ENCODE measurements around the gene GARS1.
"Not testable (repeated sequence)": the region's sequence is repeated elsewhere in the genome, so short reads cannot be mapped to it uniquely, and the experiment has no call there.

The GARS1 gene

DNA sequence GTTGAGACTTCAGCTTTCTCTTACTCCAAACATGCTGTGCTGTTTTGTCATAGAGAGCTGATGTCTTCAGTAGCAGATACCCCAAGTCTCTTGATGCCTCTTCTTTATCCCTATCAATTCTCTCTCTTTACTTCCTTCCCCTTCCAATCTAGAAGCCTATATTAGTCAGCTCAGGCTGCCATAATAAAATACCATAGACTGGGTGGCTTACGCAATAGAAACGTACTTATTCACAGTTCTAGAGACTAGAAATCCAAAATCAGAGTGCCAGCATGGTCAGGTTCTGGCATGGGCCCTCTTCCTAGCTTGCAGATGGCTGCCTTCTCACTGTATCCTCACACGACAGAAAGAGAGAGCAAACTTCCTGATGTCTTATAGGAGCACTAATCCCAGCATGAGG, 9.0 kb upstream of the GARS1 start:
- no peak overlapping the region for H2AFZ ChIP-seq (ENCODE audit: low read depth, low read length)
- no peaks in the 10 kb centered on the region for H3K27me3 ChIP-seq (ENCODE audit: insufficient read depth, low read length)
- peaks cover 8% of the 10 kb centered on the region for H3K9me3 ChIP-seq (ENCODE audit: low read length)
- no peaks in the 10 kb centered on the region for H3K4me1 ChIP-seq (ENCODE audit: insufficient read depth, low read length)
- no peak overlapping the region for H3K4me3 ChIP-seq (ENCODE audit: low read length)
- peaks cover 30% of the 10 kb centered on the region for H3K36me3 ChIP-seq (ENCODE audit: insufficient read depth, low read length)

DNA sequence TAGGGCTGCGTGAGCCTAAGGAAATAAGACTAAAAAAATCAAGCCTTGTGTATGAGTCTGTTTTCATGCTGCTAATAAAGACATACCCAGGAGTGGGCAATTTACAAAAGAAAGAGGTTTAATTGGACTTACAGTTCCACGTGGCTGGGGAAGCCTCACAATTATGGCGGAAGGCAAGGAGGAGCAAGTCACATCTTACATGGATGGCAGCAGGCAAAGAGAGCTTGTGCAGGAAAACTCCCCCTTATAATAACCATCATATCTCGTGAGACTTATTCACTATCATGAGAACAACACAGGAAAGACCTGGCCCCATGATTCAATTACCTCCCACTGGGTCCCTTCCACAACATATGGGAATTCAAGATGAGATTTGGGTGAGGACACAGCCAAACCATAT, 7.1 kb upstream of the GARS1 start:
- not testable (repeated sequence) for H3K4me1 ChIP-seq (ENCODE audit: insufficient read depth, low read length); H3K9me3 ChIP-seq (ENCODE audit: low read length); H2AFZ ChIP-seq (ENCODE audit: low read depth, low read length); H3K4me3 ChIP-seq (ENCODE audit: low read length); H3K27me3 ChIP-seq (ENCODE audit: insufficient read depth, low read length)
- peaks cover 22% of the 10 kb centered on the region for H3K36me3 ChIP-seq (ENCODE audit: insufficient read depth, low read length)

DNA sequence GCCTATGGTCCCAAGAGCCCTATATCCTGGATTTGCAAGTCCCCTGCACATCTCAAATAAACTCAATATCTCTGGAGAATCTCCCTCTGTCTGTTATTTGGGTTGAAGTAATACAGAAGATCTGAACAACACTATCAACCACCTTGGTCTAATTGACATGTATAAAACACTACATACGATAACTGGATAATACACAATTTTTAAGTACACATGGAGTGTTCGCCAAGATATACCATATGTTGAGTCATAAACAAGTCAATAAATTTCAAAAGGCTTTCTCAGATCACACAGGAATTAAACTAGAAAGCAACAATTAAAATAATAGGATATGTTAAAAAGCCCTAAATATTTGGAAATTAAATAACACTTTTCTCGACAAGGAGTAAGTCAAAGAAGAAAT, 5.6 kb upstream of the GARS1 start:
- H3K9me3 ChIP-seq (ENCODE audit: low read length): peaks cover 5% of the 10 kb centered on the region
- no peak overlapping the region for H2AFZ ChIP-seq (ENCODE audit: low read depth, low read length)
- no peak overlapping the region for H3K4me3 ChIP-seq (ENCODE audit: low read length)
- H3K4me1 ChIP-seq (ENCODE audit: insufficient read depth, low read length): peaks cover 3% of the 10 kb centered on the region
- H3K36me3 ChIP-seq (ENCODE audit: insufficient read depth, low read length): peaks cover 16% of the 10 kb centered on the region
- H3K27me3 ChIP-seq (ENCODE audit: insufficient read depth, low read length): no peaks in the 10 kb centered on the region

DNA sequence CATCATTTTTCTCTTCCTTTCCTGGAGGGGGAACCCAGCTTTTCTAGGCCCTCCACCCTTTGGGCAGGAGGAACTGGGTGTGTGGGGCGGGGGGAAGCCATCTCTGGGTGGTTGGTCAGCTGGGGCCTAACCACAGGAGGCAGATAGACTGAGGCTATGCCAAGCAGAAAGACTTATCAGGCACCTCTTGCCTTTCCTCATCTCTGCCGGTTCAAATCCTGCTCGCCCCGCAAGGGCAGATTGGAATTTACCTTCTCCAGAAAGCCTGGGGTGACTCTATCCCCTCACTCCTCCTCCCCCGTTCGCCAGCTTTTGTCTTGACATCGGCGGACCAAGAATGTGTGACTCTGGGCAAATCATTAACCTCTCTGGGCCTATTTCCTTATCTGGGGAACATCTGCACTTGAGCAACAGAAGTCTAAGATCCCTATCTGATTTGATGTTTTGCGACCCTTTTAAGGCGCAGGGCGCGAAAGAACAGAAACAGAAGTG, 584 bp upstream of the GARS1 start:
- peaks cover 7% of the 10 kb centered on the region for H3K36me3 ChIP-seq (ENCODE audit: insufficient read depth, low read length)
- no peaks in the 10 kb centered on the region for H3K27me3 ChIP-seq (ENCODE audit: insufficient read depth, low read length)
- H3K4me3 ChIP-seq (ENCODE audit: low read length): peak overlapping the region; percentile 90
- peaks cover 21% of the 10 kb centered on the region for H3K4me1 ChIP-seq (ENCODE audit: insufficient read depth, low read length)
- no peaks in the 10 kb centered on the region for H3K9me3 ChIP-seq (ENCODE audit: low read length)
- H2AFZ ChIP-seq (ENCODE audit: low read depth, low read length): peak overlapping the region; percentile 93

DNA sequence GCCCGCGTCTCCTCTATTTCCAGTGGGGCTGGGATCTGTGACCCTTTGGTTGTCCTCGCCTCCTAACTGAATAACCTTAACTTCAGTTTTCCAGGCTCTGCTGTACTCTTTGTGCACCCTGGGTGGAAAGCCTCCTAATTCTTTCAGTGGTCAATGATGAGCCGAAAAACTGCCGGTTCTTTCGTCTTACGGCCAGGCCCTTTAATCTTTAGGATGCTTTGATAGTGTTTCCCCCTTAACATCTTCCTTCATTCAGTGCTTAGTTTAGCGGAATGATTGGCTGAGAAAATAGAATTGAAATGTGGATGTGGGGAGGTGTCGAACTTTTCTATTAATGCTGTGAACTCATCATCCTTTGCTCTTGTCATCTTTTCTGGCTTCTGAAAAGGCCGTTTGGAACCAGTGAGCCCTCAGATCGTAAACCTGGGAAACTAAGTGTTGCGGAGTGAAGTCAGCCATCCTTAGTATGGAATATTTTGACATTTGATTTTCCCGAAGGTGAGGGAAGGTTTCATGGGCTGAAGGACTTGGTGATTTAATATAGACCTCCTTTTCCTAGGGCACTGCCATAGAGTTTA, 847 bp downstream of the GARS1 start:
- Histone ChIP-seq H3K27me3 (ENCODE audit: insufficient read depth, low read length) (no peaks in the 10 kb centered on the region), H3K36me3 (ENCODE audit: insufficient read depth, low read length) (peaks cover 20% of the 10 kb centered on the region), H3K9me3 (ENCODE audit: low read length) (no peaks in the 10 kb centered on the region), H3K4me1 (ENCODE audit: insufficient read depth, low read length) (peaks cover 21% of the 10 kb centered on the region), H2AFZ (ENCODE audit: low read depth, low read length) (peak overlapping the region; percentile 93), H3K4me3 (ENCODE audit: low read length) (peak overlapping the region; percentile 90)

DNA sequence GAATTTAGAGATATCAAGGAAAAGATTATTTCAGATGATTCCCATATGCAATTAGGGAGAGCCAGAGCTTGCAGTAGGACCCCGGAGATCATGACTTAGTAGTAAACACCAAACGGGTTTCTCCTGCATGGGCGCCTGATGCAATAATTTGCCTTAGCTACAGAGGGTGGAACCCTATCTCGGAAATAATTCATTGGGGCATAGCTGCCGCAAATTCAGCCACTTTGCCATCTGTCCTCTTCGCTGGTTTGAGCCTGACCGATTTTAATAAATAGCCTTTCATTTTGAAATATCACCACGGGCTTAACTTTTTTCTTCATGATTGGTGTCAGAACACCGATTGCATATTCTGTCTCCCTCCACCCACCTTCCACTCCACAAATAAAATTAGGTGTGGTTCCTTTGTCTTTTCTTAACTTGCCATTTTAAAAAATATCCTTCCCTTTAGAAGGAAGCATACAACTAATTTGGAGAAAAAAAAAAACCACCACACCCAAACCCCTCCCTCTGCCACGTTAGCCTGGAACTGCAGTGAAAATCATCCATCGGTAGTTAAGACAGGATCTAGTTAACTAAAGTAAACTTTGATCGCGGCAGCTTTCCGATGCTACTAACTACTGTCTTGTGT, 1.4 kb downstream of the GARS1 start:
- H3K27me3 ChIP-seq (ENCODE audit: insufficient read depth, low read length): no peaks in the 10 kb centered on the region
- peaks cover 21% of the 10 kb centered on the region for H3K4me1 ChIP-seq (ENCODE audit: insufficient read depth, low read length)
- no peaks in the 10 kb centered on the region for H3K9me3 ChIP-seq (ENCODE audit: low read length)
- H3K36me3 ChIP-seq (ENCODE audit: insufficient read depth, low read length): peaks cover 26% of the 10 kb centered on the region
- peak overlapping the region; percentile 90 for H3K4me3 ChIP-seq (ENCODE audit: low read length)
- H2AFZ ChIP-seq (ENCODE audit: low read depth, low read length): no peak overlapping the region

DNA sequence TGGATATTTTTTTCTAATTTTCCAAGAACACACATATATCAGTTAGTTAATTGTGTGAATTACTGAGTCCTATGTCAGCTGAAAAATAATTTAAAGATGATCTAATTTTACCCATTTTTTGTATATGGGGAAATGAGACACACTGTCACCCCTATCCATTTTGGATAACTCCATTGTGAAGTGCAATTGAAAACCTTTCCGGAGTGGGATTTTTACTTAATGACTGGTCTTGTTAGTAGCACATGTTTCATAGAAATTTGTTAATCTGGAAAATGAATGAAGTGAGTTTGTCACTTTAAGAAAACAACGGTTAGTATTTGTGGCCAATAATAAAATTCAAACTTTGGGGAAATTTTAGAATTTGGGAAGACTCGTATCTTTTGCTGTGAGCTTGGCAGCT, 2.0 kb downstream of the GARS1 start:
- H2AFZ ChIP-seq (ENCODE audit: low read depth, low read length): no peak overlapping the region
- peaks cover 21% of the 10 kb centered on the region for H3K4me1 ChIP-seq (ENCODE audit: insufficient read depth, low read length)
- peak overlapping the region; percentile 90 for H3K4me3 ChIP-seq (ENCODE audit: low read length)
- H3K27me3 ChIP-seq (ENCODE audit: insufficient read depth, low read length): no peaks in the 10 kb centered on the region
- no peaks in the 10 kb centered on the region for H3K9me3 ChIP-seq (ENCODE audit: low read length)
- peaks cover 31% of the 10 kb centered on the region for H3K36me3 ChIP-seq (ENCODE audit: insufficient read depth, low read length)

DNA sequence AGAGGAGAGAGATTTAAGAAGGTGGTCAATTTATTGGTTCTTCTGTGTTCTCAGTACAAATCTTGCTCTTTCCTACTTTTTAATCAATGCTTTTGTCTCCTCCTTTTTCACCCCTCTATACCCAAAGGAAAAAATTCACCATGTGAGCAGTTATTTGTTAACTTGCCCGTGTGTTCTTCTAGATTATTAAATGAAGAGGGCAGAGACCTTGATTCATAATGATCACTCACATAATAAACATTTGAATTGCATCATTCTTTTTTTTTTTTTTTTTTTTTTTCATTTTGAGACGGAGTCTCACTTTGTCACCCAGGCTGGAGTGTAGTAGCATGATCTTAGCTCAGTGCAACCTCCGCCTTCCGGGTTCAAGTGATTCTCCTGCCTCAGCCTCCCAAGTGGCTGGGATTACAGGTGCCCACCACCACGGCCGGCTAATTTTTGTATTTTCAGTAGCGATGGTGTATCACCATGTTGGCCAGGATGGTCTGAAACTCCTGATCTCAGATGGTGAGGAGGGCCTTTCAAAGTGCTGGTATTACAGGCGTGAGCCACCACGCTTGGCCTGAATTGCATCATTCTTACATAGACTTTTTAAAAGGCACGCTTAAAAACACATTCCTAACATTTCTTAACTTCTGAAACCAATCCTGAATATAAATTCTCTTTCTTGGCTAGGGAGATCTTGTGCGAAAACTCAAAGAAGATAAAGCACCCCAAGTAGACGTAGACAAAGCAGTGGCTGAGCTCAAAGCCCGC, 3.6 kb downstream of the GARS1 start:
- H3K9me3 ChIP-seq (ENCODE audit: low read length): no peaks in the 10 kb centered on the region
- H3K27me3 ChIP-seq (ENCODE audit: insufficient read depth, low read length): no peaks in the 10 kb centered on the region
- H3K4me1 ChIP-seq (ENCODE audit: insufficient read depth, low read length): peaks cover 21% of the 10 kb centered on the region
- no peak overlapping the region for H2AFZ ChIP-seq (ENCODE audit: low read depth, low read length)
- H3K36me3 ChIP-seq (ENCODE audit: insufficient read depth, low read length): peaks cover 42% of the 10 kb centered on the region
- no peak overlapping the region for H3K4me3 ChIP-seq (ENCODE audit: low read length)

DNA sequence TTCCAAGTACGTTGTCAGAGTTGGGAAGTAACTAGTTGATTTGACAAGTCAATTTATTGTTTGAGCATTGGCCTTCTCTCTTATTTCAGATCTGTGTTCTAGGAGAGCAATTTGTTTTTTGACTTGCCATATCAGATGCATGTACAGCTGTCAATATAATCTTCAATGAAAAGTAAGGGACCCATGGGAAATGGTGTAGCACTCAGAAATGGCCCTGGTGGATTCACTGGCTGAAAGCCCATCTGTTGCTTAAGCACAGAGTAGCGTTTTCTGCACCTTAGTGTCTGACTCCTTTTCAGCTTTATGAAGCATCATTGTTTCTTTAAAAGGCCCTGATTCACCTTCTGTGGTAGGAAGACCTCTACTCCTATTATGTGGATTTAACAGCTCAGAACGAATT, 10.2 kb downstream of the GARS1 start:
- Histone ChIP-seq H3K4me3 (ENCODE audit: low read length) (no peak overlapping the region), H3K36me3 (ENCODE audit: insufficient read depth, low read length) (peaks cover 83% of the 10 kb centered on the region), H3K27me3 (ENCODE audit: insufficient read depth, low read length) (no peaks in the 10 kb centered on the region), H2AFZ (ENCODE audit: low read depth, low read length) (no peak overlapping the region), H3K4me1 (ENCODE audit: insufficient read depth, low read length) (no peaks in the 10 kb centered on the region), H3K9me3 (ENCODE audit: low read length) (no peaks in the 10 kb centered on the region)

DNA sequence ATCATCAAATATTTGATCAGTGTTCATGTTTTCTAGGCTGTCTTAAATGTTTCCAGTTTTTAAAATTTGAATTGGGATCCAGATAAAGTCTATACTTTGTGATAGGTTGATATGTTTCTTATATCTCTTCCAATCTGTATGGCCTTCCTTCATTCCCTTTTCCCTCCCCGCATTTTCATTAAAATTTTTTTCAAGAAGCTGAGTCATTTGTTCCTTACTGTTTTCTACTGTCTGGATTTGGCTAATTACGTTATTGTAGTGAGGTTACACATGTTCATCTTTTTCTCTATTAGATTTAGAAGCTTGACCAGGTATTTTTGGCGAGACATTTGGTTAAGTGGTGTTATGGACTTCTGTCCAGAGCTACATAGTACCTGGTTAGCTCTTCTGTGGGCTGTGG, 11.2 kb downstream of the GARS1 start:
- H2AFZ ChIP-seq (ENCODE audit: low read depth, low read length): no peak overlapping the region
- H3K4me1 ChIP-seq (ENCODE audit: insufficient read depth, low read length): no peaks in the 10 kb centered on the region
- peaks cover 82% of the 10 kb centered on the region for H3K36me3 ChIP-seq (ENCODE audit: insufficient read depth, low read length)
- H3K9me3 ChIP-seq (ENCODE audit: low read length): no peaks in the 10 kb centered on the region
- H3K4me3 ChIP-seq (ENCODE audit: low read length): no peak overlapping the region
- H3K27me3 ChIP-seq (ENCODE audit: insufficient read depth, low read length): no peaks in the 10 kb centered on the region

DNA sequence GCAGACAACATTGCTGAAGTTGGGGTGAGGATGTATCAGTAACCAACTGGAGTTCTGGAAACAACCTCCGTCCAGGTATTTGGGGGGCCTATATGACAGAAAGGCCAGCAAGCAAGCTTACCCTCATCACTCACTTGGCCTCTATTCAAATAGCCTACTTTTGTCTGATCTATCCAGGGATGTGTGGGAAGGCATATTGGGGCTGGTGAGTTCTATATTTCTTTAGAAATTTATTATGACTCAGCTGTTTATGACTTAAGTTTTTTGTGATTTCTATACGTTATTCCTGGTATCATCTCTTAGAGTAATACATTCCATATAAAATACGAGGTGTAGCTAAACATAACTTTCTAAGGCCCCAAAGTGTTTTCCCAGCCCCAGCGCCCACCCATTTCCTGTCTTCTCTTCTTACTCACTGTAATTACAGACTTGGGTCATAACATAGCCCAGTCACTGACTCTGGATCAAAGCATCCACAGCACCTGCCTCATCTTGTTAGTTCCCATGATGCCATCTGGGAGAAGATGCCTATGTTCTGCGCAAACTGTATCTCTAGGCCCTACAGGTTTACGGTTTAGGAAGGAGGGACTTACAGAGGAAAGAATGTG, 18.1 kb downstream of the GARS1 start:
- Histone ChIP-seq H3K27me3 (ENCODE audit: insufficient read depth, low read length) (no peaks in the 10 kb centered on the region), H3K36me3 (ENCODE audit: insufficient read depth, low read length) (peaks cover 89% of the 10 kb centered on the region), H3K4me3 (ENCODE audit: low read length) (no peak overlapping the region), H2AFZ (ENCODE audit: low read depth, low read length) (no peak overlapping the region), H3K9me3 (ENCODE audit: low read length) (no peaks in the 10 kb centered on the region), H3K4me1 (ENCODE audit: insufficient read depth, low read length) (no peaks in the 10 kb centered on the region)

DNA sequence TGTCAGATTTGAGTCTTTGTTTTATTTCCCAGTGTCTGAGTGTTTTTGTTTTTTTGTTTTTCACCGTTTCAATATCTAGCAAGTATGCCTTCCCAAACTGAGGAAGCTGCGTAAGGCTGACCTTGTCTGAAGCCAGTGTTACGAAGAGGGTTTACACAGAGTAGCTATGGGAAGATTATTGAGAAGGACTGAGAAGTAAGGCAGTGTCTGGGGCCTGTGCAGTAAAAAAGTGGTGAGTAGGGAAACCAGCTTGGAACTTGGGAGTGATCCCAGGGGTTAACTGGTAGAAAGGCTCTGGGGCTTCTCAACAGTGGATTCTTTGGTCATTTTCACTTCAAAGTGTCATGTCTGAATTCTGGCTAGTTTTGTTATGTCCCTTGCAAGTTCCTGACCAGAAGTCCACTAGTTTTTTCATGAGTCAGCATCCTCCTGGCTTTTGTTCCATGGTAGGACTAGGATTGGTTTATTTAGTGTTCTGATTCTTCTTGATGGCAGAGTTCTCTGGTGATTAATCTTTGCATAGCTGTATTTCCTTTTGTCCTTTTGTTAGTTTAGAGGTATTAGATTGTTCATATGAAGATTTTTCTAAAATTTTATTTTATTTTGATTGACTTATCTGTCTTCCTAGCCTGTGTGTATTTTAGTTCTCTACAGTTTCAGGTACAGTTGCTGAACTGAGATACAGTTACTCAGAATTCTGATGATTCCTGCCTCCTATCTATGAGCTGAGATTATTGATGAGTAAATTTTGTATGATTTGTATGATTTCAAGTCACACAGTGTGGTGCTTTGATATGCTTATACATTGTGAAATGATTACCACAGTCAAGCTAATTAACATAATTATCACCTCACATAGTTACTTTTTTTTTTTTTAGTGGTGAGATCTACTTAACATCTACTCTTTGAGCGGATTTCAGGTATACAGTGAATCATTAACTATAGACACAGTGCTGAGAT, 19.0 kb downstream of the GARS1 start:
- Histone ChIP-seq H3K4me1 (ENCODE audit: insufficient read depth, low read length) (no peaks in the 10 kb centered on the region), H3K4me3 (ENCODE audit: low read length) (no peak overlapping the region), H3K36me3 (ENCODE audit: insufficient read depth, low read length) (peaks cover 91% of the 10 kb centered on the region), H3K9me3 (ENCODE audit: low read length) (no peaks in the 10 kb centered on the region), H2AFZ (ENCODE audit: low read depth, low read length) (no peak overlapping the region), H3K27me3 (ENCODE audit: insufficient read depth, low read length) (no peaks in the 10 kb centered on the region)

All from neuron (in vitro differentiated cells).